Suprapubic skin (tissue), 4 donors: Measurements from ENCODE around the gene RSRC1.

Source experiments
- EP300 ChIP-seq: sonication (generic); formaldehyde crosslinking; IDR thresholded peaks from one replicate; pipeline ENCODE4 v1.6.1; 2017; ENCODE audit warnings: antibody characterized with exemption
- POLR2A ChIP-seq, 2 donors: fragments of 450-650 bp; IDR thresholded peaks; one replicate each; pipeline ENCODE4 v1.6.1; 2017; ENCODE audit warnings: antibody characterized with exemption in 2 of 2, mild to moderate bottlenecking in 2 of 2, moderate library complexity in 2 of 2
- POLR2AphosphoS5 ChIP-seq, 3 donors: sonication (generic); formaldehyde crosslinking; IDR thresholded peaks; one replicate each; pipeline ENCODE4 v1.6.1; 2017; ENCODE audit warnings: antibody characterized with exemption in 3 of 3
- TF ChIP-seq, protein P1 (sequence below), 2 donors: fragments of 200-600 bp in 1 of 2; fragments of 450-650 bp in 1 of 2; sonication (generic) in 1 of 2; IDR thresholded peaks; one replicate each; pipeline ENCODE4 v1.5.1; 2016 to 2019; ENCODE audit warnings: antibody characterized with exemption in 2 of 2, mild to moderate bottlenecking in 1 of 2, moderate library complexity in 1 of 2

- TF ChIP-seq POLR2AphosphoS5 (IDR thresholded peaks at IDR 0.05) (no peak), EP300 (no peak), POLR2A (IDR thresholded peaks at IDR 0.05) (no peak)
- TF ChIP-seq, protein P1, sequence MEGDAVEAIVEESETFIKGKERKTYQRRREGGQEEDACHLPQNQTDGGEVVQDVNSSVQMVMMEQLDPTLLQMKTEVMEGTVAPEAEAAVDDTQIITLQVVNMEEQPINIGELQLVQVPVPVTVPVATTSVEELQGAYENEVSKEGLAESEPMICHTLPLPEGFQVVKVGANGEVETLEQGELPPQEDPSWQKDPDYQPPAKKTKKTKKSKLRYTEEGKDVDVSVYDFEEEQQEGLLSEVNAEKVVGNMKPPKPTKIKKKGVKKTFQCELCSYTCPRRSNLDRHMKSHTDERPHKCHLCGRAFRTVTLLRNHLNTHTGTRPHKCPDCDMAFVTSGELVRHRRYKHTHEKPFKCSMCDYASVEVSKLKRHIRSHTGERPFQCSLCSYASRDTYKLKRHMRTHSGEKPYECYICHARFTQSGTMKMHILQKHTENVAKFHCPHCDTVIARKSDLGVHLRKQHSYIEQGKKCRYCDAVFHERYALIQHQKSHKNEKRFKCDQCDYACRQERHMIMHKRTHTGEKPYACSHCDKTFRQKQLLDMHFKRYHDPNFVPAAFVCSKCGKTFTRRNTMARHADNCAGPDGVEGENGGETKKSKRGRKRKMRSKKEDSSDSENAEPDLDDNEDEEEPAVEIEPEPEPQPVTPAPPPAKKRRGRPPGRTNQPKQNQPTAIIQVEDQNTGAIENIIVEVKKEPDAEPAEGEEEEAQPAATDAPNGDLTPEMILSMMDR (IDR thresholded peaks at IDR 0.05): no peak
Observed at GRCh38 chr3:158134363-158134762, 24.5 kb downstream of the RSRC1 start.
